PFSK-1 (cell line): ENCODE measurements around the gene PRPSAP2.

Experiments
- FOXP2 ChIP-seq: optimal IDR thresholded peaks from 2 replicates; pipeline ENCODE3; 2011; ENCODE audit warnings: borderline replicate concordance, control low read depth, inconsistent platforms; ENCODE audit not compliant: insufficient read depth; ENCODE audit errors: extremely low read length, extremely low read depth
- POLR2AphosphoS5 ChIP-seq: IDR thresholded peaks from 2 replicates; pipeline ENCODE4 v1.6.1; 2012; ENCODE audit warnings: low read depth, mild to moderate bottlenecking, control low read depth, low read length, moderate library complexity
- SIN3A ChIP-seq: IDR thresholded peaks from 2 replicates; pipeline ENCODE4 v1.6.1; 2012; ENCODE audit warnings: mild to moderate bottlenecking, low read length, moderate library complexity, borderline replicate concordance; ENCODE audit not compliant: insufficient read depth
- TAF1 ChIP-seq: IDR thresholded peaks from 2 replicates; pipeline ENCODE4 v1.6.1; 2012; ENCODE audit warnings: low read length, control low read depth, borderline replicate concordance; ENCODE audit not compliant: insufficient read depth
- TF ChIP-seq, protein P1 (sequence below), 2 experiments: IDR thresholded peaks; 2 replicates each; pipeline versions ENCODE4 v1.6.1 to v1.8.0; 2011 to 2012; ENCODE audit warnings: low read depth in 2 of 2, low read length in 2 of 2, control low read depth in 1 of 2, inconsistent platforms in 1 of 2, mild to moderate bottlenecking in 1 of 2, moderate library complexity in 1 of 2; ENCODE audit not compliant: insufficient read depth in 1 of 2

The PRPSAP2 gene

DNA sequence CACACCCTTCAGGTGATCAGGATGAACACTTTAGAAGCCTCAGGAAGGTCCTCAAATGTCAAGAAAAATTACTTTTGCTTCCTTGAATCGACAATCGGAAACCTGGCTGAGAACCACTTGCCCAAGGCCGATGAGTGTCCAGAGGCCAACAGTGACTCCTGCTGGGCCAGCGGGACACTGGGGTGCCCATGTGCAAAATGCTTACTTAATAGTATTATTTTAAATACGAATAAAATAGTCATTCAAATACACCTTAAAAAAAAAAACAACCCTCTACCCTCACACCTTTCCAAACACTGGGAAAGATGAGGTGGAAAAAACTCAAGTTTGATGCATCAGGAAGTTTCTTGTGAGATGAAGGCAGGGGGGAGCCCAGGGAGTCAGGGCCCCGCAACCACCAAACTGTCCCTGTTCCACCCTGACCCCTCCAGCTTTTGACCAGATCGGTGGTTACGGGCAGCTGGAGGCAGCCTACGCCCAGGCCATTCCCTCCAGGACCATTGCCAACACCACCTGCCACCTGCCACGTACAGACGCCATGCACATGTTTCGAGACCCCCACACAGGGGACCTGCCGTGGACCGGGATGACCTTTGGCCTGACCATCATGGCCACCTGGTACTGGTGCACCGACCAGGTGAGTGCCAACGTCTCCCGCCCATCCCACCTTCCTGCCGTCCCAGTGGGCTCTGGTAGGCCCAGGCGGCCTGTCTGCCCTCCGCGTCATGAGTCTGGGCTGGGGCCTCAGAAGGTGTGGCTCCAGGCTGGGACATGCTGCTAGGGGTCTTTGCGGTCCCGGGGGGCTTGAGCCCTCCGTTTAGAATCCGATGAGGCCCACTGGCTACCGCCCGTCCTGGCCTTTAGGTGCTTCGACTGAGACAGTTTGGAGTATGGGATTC, 112.9 kb downstream of the PRPSAP2 start:
- no peak for TF ChIP-seq TAF1
- TF ChIP-seq, protein P1, sequence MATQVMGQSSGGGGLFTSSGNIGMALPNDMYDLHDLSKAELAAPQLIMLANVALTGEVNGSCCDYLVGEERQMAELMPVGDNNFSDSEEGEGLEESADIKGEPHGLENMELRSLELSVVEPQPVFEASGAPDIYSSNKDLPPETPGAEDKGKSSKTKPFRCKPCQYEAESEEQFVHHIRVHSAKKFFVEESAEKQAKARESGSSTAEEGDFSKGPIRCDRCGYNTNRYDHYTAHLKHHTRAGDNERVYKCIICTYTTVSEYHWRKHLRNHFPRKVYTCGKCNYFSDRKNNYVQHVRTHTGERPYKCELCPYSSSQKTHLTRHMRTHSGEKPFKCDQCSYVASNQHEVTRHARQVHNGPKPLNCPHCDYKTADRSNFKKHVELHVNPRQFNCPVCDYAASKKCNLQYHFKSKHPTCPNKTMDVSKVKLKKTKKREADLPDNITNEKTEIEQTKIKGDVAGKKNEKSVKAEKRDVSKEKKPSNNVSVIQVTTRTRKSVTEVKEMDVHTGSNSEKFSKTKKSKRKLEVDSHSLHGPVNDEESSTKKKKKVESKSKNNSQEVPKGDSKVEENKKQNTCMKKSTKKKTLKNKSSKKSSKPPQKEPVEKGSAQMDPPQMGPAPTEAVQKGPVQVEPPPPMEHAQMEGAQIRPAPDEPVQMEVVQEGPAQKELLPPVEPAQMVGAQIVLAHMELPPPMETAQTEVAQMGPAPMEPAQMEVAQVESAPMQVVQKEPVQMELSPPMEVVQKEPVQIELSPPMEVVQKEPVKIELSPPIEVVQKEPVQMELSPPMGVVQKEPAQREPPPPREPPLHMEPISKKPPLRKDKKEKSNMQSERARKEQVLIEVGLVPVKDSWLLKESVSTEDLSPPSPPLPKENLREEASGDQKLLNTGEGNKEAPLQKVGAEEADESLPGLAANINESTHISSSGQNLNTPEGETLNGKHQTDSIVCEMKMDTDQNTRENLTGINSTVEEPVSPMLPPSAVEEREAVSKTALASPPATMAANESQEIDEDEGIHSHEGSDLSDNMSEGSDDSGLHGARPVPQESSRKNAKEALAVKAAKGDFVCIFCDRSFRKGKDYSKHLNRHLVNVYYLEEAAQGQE (IDR thresholded peaks at IDR 0.05; ENCODE audit: insufficient read depth in 1 of 2, low read depth in 2 of 2, low read length in 2 of 2) = no peak
- TF ChIP-seq FOXP2 = no peak
- no peak for TF ChIP-seq SIN3A
- TF ChIP-seq POLR2AphosphoS5 = no peak

DNA sequence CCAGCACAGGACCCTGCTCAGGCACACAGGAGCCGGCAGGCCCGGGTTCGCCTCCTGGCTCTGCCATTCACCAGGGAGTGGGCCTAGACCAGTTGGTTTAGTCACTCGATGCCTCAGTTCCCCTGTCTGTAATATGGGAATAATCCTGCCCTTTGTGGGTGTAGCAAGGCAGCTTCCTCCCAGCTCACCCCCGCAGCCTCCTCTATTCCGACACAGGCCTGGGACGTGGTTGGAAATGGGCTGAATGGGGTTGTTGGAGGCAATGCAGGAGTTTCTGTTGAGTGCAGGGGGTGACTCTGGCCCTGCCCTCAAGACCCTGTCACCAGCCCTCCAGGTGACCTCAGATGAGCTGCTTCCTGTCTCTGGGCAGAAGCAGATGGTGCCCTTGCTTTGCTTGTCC, 113.9 kb downstream of the PRPSAP2 start:
- TF ChIP-seq, protein P1 (IDR thresholded peaks at IDR 0.05; ENCODE audit: insufficient read depth in 1 of 2, low read depth in 2 of 2, low read length in 2 of 2) = no peak
- TF ChIP-seq SIN3A = no peak
- TF ChIP-seq TAF1 = no peak
- no peak for TF ChIP-seq FOXP2
- TF ChIP-seq POLR2AphosphoS5 = no peak

- no peak for TF ChIP-seq FOXP2
- no peak for TF ChIP-seq SIN3A
- TF ChIP-seq TAF1 = no peak
- no peak for TF ChIP-seq POLR2AphosphoS5
- TF ChIP-seq, protein P1 (IDR thresholded peaks at IDR 0.05; ENCODE audit: insufficient read depth in 1 of 2, low read depth in 2 of 2, low read length in 2 of 2) = no peak
Measured at GRCh38 chr17:18974407-18975149, 116.6 kb downstream of the PRPSAP2 start.

- no peak for TF ChIP-seq SIN3A
- TF ChIP-seq FOXP2 = no peak
- no peak for TF ChIP-seq TAF1
Measured at GRCh38 chr17:18975597-18975996, 117.7 kb downstream of the PRPSAP2 start.

GRCh38 chr17:18976201-18976600, 118.3 kb downstream of the PRPSAP2 start:
- TF ChIP-seq, protein P1 (IDR thresholded peaks at IDR 0.05; ENCODE audit: insufficient read depth in 1 of 2, low read depth in 2 of 2, low read length in 2 of 2) = no peak
- TF ChIP-seq FOXP2 = no peak
- TF ChIP-seq SIN3A = no peak
